HepG2 (cell line): Measurements from ENCODE around the gene AKT3. TPM values are rescaled to one million over a fixed set of nuclear protein-coding genes. Genes with fewer than 3 reads are reported as not detected.

Experiments
- EHMT2 ChIP-seq: fragments of 200-600 bp; sonication (generic); IDR thresholded peaks from 2 replicates; pipeline ENCODE4 v1.7.0; 2017; ENCODE audit warnings: antibody characterized with exemption, low read depth, low read length, borderline replicate concordance
- FOXK1 ChIP-seq: sonication (generic); formaldehyde crosslinking; IDR thresholded peaks from 2 replicates; pipeline ENCODE4 v1.4.0; 2020; ENCODE audit warnings: low read depth, missing genetic modification reagents, borderline replicate concordance
- JUN ChIP-seq: sonication (generic); formaldehyde crosslinking; IDR thresholded peaks from 2 replicates; pipeline ENCODE4 v1.4.0; 2020; ENCODE audit warnings: mild to moderate bottlenecking, missing genetic modification reagents
- KIAA2018 ChIP-seq: sonication (generic); formaldehyde crosslinking; IDR thresholded peaks from 2 replicates; pipeline ENCODE4 v1.5.0; 2020; ENCODE audit warnings: mild to moderate bottlenecking, missing genetic modification reagents, borderline replicate concordance
- REST ChIP-seq, 2 experiments: IDR thresholded peaks; 2 replicates each; pipeline ENCODE4 v1.6.1; 2011 to 2012; ENCODE audit warnings: low read length in 2 of 2, borderline replicate concordance in 1 of 2, low read depth in 1 of 2, mild to moderate bottlenecking in 1 of 2, moderate library complexity in 1 of 2
- ZBTB21 ChIP-seq: sonication (generic); formaldehyde crosslinking; IDR thresholded peaks from 2 replicates; pipeline ENCODE4 v1.4.0; 2020; ENCODE audit warnings: missing genetic modification reagents
- ZNF737 ChIP-seq: sonication (generic); formaldehyde crosslinking; IDR thresholded peaks from 2 replicates; pipeline ENCODE4 v1.5.0; 2020; ENCODE audit warnings: missing genetic modification reagents, mild to moderate bottlenecking, borderline replicate concordance
- ZNF749 ChIP-seq: sonication (generic); formaldehyde crosslinking; IDR thresholded peaks from 2 replicates; pipeline ENCODE4 v1.8.0; 2022; ENCODE audit warnings: mild to moderate bottlenecking, missing genetic modification reagents, moderate library complexity, borderline replicate concordance
- polyA plus RNA-seq, 8 experiments: library from polyadenylated mRNA; depleted of rRNA in 3 of 8; stranded (reverse) in 7 of 8; unstranded in 1 of 8; fragments of >200 nt; fragmentation: Illumina TruSeq in 4 of 8; extraction: Trizol in 4 of 8; gene quantifications; 2 replicates each; pipeline versions ENCODE4 v1.2.1 to v1.2.3, GENCODE V29; 2011 to 2016; ENCODE audit warnings: low read depth in 4 of 8, missing spikeins in 1 of 8, mixed read lengths in 1 of 8; ENCODE audit not compliant: insufficient read depth in 1 of 8
- total RNA-seq, 5 experiments: library from RNA; depleted of rRNA; stranded (reverse); fragments of >200 nt; fragmentation: Illumina TruSeq; extraction: Trizol; gene quantifications; 2 replicates each; pipeline ENCODE4 v1.2.3, GENCODE V29; 2016; ENCODE audit warnings: low read depth in 1 of 5
- TF ChIP-seq, protein P1 (sequence below): sonication (generic); formaldehyde crosslinking; IDR thresholded peaks from 2 replicates; pipeline ENCODE4 v1.4.0; 2020; ENCODE audit warnings: missing genetic modification reagents
- TF ChIP-seq, protein P2 (sequence below): IDR thresholded peaks from 2 replicates; pipeline ENCODE4 v1.4.0; 2020; ENCODE audit warnings: mild to moderate bottlenecking, missing genetic modification reagents

The AKT3 gene
- total and polyA plus RNA-seq, 2 of the 13 experiments (the other 11 are each of a cell fraction or from before 2014, with no cell fraction given): 0.07 TPM

DNA sequence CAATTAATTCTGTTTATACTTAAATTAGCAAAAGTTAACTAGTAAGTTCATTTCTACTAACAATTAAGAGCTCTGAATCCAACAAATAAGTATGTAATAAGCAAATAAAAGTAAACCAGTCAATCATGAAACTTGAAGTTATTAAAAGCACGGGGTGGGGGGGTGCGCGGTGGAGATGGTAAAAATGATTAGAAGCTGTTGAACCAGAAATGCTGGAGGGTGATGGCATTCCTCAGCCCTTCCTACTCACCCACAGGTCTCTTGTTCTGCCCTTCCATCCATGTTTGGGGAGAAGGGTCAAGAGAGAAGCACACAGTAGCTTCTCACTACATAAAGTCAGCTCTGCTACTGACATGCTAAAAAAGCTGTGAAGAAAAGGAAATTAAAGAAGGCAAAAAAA, 63.5 kb downstream of the AKT3 start (continued):
- TF ChIP-seq KIAA2018 (CRISPR knock-in tag): no peak
- TF ChIP-seq ZBTB21: no peak
- no peak for TF ChIP-seq FOXK1
- TF ChIP-seq, protein P1, sequence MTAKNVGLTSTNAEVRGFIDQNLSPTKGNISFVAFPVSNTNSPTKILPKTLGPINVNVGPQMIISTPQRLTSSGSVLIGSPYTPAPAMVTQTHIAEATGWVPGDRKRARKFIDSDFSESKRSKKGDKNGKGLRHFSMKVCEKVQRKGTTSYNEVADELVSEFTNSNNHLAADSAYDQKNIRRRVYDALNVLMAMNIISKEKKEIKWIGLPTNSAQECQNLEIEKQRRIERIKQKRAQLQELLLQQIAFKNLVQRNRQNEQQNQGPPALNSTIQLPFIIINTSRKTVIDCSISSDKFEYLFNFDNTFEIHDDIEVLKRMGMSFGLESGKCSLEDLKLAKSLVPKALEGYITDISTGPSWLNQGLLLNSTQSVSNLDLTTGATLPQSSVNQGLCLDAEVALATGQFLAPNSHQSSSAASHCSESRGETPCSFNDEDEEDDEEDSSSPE (CRISPR knock-in tag): no peak
- TF ChIP-seq, protein P2, sequence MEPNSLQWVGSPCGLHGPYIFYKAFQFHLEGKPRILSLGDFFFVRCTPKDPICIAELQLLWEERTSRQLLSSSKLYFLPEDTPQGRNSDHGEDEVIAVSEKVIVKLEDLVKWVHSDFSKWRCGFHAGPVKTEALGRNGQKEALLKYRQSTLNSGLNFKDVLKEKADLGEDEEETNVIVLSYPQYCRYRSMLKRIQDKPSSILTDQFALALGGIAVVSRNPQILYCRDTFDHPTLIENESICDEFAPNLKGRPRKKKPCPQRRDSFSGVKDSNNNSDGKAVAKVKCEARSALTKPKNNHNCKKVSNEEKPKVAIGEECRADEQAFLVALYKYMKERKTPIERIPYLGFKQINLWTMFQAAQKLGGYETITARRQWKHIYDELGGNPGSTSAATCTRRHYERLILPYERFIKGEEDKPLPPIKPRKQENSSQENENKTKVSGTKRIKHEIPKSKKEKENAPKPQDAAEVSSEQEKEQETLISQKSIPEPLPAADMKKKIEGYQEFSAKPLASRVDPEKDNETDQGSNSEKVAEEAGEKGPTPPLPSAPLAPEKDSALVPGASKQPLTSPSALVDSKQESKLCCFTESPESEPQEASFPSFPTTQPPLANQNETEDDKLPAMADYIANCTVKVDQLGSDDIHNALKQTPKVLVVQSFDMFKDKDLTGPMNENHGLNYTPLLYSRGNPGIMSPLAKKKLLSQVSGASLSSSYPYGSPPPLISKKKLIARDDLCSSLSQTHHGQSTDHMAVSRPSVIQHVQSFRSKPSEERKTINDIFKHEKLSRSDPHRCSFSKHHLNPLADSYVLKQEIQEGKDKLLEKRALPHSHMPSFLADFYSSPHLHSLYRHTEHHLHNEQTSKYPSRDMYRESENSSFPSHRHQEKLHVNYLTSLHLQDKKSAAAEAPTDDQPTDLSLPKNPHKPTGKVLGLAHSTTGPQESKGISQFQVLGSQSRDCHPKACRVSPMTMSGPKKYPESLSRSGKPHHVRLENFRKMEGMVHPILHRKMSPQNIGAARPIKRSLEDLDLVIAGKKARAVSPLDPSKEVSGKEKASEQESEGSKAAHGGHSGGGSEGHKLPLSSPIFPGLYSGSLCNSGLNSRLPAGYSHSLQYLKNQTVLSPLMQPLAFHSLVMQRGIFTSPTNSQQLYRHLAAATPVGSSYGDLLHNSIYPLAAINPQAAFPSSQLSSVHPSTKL (CRISPR knock-in tag): no peak
- TF ChIP-seq ZNF737: no peak
- TF ChIP-seq REST (IDR thresholded peaks at IDR 0.05; ENCODE audit: borderline replicate concordance in 1 of 2, low read depth in 1 of 2, low read length in 2 of 2): no peak
- no peak for TF ChIP-seq JUN (CRISPR knock-in tag)
- no peak for TF ChIP-seq EHMT2
- no peak for TF ChIP-seq ZNF749
- TF ChIP-seq, all 625 proteins: peak for 0
